K562 (cell line): ENCODE data around the gene WDR35. TPM values are rescaled to one million over a fixed set of nuclear protein-coding genes. Genes with fewer than 3 reads are reported as not detected.

Experiments
- ATAC-seq: fragments of 200-7000 bp; cut with Tn5 transposase; 3 replicates; pipeline ENCODE4 v1.9.1; 2020; ENCODE audit warnings: moderate library complexity
- BruUV-seq: library from RNA; stranded (reverse); fragments of 400-500 nt; replicated peaks from 2 replicates; lab custom pipeline; 2021; lab: Mats Ljungman, UMichigan
- CTCF ChIA-PET: fragments of 300-600 bp; formaldehyde crosslinking; extraction: SDS; loops from one replicate; lab custom pipeline; 2021; ENCODE audit warnings: low intra/inter-chr PET ratio; lab: Yijun Ruan, JAX
- POLR2A ChIA-PET: fragments of 300-600, 350-650 bp; sonication (Branson Sonifier 250); formaldehyde crosslinking; extraction: SDS; loops from one replicate; lab custom pipeline; 2021; ENCODE audit warnings: antibody characterized with exemption, inconsistent platforms; lab: Yijun Ruan, JAX
- DNase-seq, 4 experiments: peaks; one replicate each; pipeline versions ENCODE4 v3.0.0 to v3.0.0-alpha.2; 2011 to 2018; ENCODE audit warnings: low spot score in 3 of 4, mixed read lengths in 3 of 4; ENCODE audit errors: extremely low read depth in 1 of 4
- FAIRE-seq: peaks from 2 replicates; lab custom pipeline; 2011; peaks lifted over from hg19 to GRCh38; lab: Jason Lieb, UNC
- H2AFZ ChIP-seq: 2 replicates; pipeline ENCODE4 v1.6.0; 2011; ENCODE audit warnings: low read depth, low read length, control low read depth, inconsistent platforms
- H3K27ac ChIP-seq: fragments of 200-600 bp; 3 replicates; pipeline ENCODE4 v1.8.0; 2011; ENCODE audit warnings: low read depth, mild to moderate bottlenecking, control low read depth, inconsistent platforms, low read length, moderate library complexity, mixed read lengths; ENCODE audit errors: extremely low read depth
- H3K27me3 ChIP-seq, 2 experiments: fragments of 300-600 bp in 1 of 2; 2 replicates in 1 of 2; 3 replicates in 1 of 2; pipeline versions ENCODE4 v1.6.0 to v1.8.0; 2011; ENCODE audit warnings: inconsistent platforms in 2 of 2, low read length in 2 of 2, mild to moderate bottlenecking in 1 of 2, mixed read lengths in 1 of 2, moderate library complexity in 1 of 2; ENCODE audit not compliant: control insufficient read depth in 2 of 2, insufficient read depth in 2 of 2
- H3K36me3 ChIP-seq: fragments of 300-600 bp; 3 replicates; pipeline ENCODE4 v1.8.0; 2011; ENCODE audit warnings: mild to moderate bottlenecking, low read length, inconsistent platforms; ENCODE audit not compliant: control insufficient read depth, insufficient read depth
- H3K4me1 ChIP-seq, 2 experiments: fragments of 200-600 bp in 1 of 2; replicated peaks in 1 of 2; 2 replicates in 1 of 2; 3 replicates in 1 of 2; pipeline versions ENCODE4 v1.5.1 to v1.8.0; 2011; ENCODE audit warnings: inconsistent platforms in 2 of 2, low read length in 2 of 2, mild to moderate bottlenecking in 1 of 2, mixed read lengths in 1 of 2, moderate library complexity in 1 of 2; ENCODE audit not compliant: control insufficient read depth in 2 of 2, insufficient read depth in 2 of 2
- H3K4me2 ChIP-seq: 2 replicates; pipeline ENCODE4 v1.6.1; 2011; ENCODE audit warnings: low read length, control low read depth, inconsistent platforms, mixed read lengths; ENCODE audit not compliant: insufficient read depth
- H3K4me3 ChIP-seq: fragments of 200-600 bp; sonication (generic), shearing (Covaris generic); 2 replicates; pipeline ENCODE4 v1.5.1; 2016; ENCODE audit warnings: control low read depth, inconsistent platforms
- H3K79me2 ChIP-seq: fragments of 200-600 bp; 3 replicates; pipeline ENCODE4 v1.8.0; 2011; ENCODE audit warnings: low read length, inconsistent platforms; ENCODE audit not compliant: control insufficient read depth, insufficient read depth
- H3K9ac ChIP-seq, 2 experiments: 2 replicates each; pipeline versions ENCODE4 v1.6.0 to v1.6.1; 2011; ENCODE audit warnings: low read depth in 2 of 2, low read length in 2 of 2, control low read depth in 1 of 2, inconsistent platforms in 1 of 2, mild to moderate bottlenecking in 1 of 2, mixed read lengths in 1 of 2; ENCODE audit not compliant: insufficient read depth in 1 of 2
- H3K9me1 ChIP-seq: one replicate; pipeline ENCODE4 v1.6.0; 2011; ENCODE audit warnings: inconsistent platforms, mild to moderate bottlenecking, low read length, moderate library complexity; ENCODE audit not compliant: control insufficient read depth, insufficient read depth
- H3K9me3 ChIP-seq: replicated peaks from 2 replicates; pipeline ENCODE4 v1.5.1; 2011; ENCODE audit warnings: low read depth, low read length, inconsistent platforms; ENCODE audit not compliant: control insufficient read depth, insufficient read depth
- H4K20me1 ChIP-seq: replicated peaks from 2 replicates; pipeline ENCODE4 v1.6.1; 2011; ENCODE audit warnings: low read length, inconsistent platforms, mixed read lengths; ENCODE audit not compliant: control insufficient read depth, insufficient read depth
- NRF1 ChIP-seq, 2 experiments: fragments of 450-650 bp; IDR thresholded peaks in 1 of 2; conservative IDR thresholded peaks in 1 of 2; 2 replicates each; pipeline ENCODE4 v1.6.1; 2014; ENCODE audit warnings: mild to moderate bottlenecking in 2 of 2
- POLR2B ChIP-seq: fragments of 450-650 bp; IDR thresholded peaks from 2 replicates; pipeline ENCODE4 v1.6.1; 2018; ENCODE audit warnings: low read depth; ENCODE audit not compliant: partially characterized antibody
- RBFOX2 ChIP-seq: fragments of 200-400 bp; formaldehyde crosslinking; IDR thresholded peaks from 2 replicates; pipeline ENCODE4 v1.6.1; 2017; ENCODE audit warnings: low read depth, mild to moderate bottlenecking, low read length, moderate library complexity
- SMAD4 ChIP-seq: fragments of 250-450 bp; sonication (Bioruptor Pico); conservative IDR thresholded peaks from 2 replicates; pipeline ENCODE4 v1.8.0; 2021; ENCODE audit warnings: inconsistent platforms, mild to moderate bottlenecking, moderate library complexity
- SMARCE1 ChIP-seq: fragments of 450-650 bp; IDR thresholded peaks from 2 replicates; pipeline ENCODE4 v1.7.1; 2016; ENCODE audit warnings: mild to moderate bottlenecking
- ZFX ChIP-seq: sonication (generic); formaldehyde crosslinking; IDR thresholded peaks from 2 replicates; pipeline ENCODE4 v1.8.0; 2022; ENCODE audit warnings: mild to moderate bottlenecking, missing genetic modification reagents, moderate library complexity
- WGBS: fragments of 100-300 bp; shearing (Covaris generic); methylation state at CpG from one replicate; pipeline ENCODE4 v1.1.6; 2016; ENCODE audit warnings: low coverage, mixed read lengths; ENCODE audit not compliant: insufficient coverage; ENCODE audit errors: missing lambda C conversion rate; 5-methylcytosine and 5-hydroxymethylcytosine counted together
- in situ Hi-C: fragments of 300-500 bp; cut with MboI; formaldehyde crosslinking; loops from 4 replicates; pipeline ENCODE4 v1.15.0; 2018; ENCODE audit warnings: inconsistent platforms, mixed read lengths
- intact Hi-C: fragments of 100-400 bp; cut with micrococcal nuclease; formaldehyde crosslinking; loops from 2 replicates; pipeline ENCODE4 v1.14.2; 2022
- polyA plus RNA-seq, 8 experiments: library from polyadenylated mRNA; depleted of rRNA in 4 of 8; stranded (reverse) in 5 of 8; unstranded in 3 of 8; fragments of >200 nt; fragmentation: Nextera tagmentation in 2 of 8; fragmentation: Illumina TruSeq in 1 of 8; extraction: Ambion mirVana in 2 of 8; extraction: Trizol in 1 of 8; gene quantifications; 2 replicates each; pipeline versions ENCODE4 v1.2.1 to v1.2.3, GENCODE V29; 2011 to 2014; ENCODE audit warnings: inconsistent platforms in 1 of 8, missing spikeins in 1 of 8
- total RNA-seq, 7 experiments: library from RNA; depleted of rRNA in 6 of 7; stranded (reverse); fragments of >200 nt in 6 of 7; fragmentation: Illumina TruSeq in 2 of 7; extraction: Trizol in 2 of 7; gene quantifications; 2 replicates each; pipeline versions ENCODE4 v1.2.1 to v1.2.3, GENCODE V29; 2011 to 2021; ENCODE audit warnings: low replicate concordance in 1 of 7
- TF ChIP-seq, protein P1 (sequence below): fragments of 450-650 bp; IDR thresholded peaks from 2 replicates; pipeline ENCODE4 v1.6.1; 2017; ENCODE audit warnings: antibody characterized with exemption, mild to moderate bottlenecking
- TF ChIP-seq, protein P2 (sequence below), 2 experiments: fragments of 450-650 bp; IDR thresholded peaks; 2 replicates each; pipeline ENCODE4 v1.6.1; 2016
- TF ChIP-seq, protein P3 (sequence below), 2 experiments: fragments of 450-650 bp; IDR thresholded peaks; 2 replicates each; pipeline ENCODE4 v1.6.1; 2018; ENCODE audit warnings: mild to moderate bottlenecking in 2 of 2, low read depth in 1 of 2; ENCODE audit not compliant: partially characterized antibody in 2 of 2

Gene WDR35
- total and polyA plus RNA-seq, 9 of the 15 experiments (the other 6 are each of a cell fraction or from before 2014, with no cell fraction given), result 3.3 to 13.1 (median 8.0) TPM

GRCh38 chr2:19897623-19898245 is 92.2 kb downstream of the WDR35 start (continued):
- TF ChIP-seq, protein P1, sequence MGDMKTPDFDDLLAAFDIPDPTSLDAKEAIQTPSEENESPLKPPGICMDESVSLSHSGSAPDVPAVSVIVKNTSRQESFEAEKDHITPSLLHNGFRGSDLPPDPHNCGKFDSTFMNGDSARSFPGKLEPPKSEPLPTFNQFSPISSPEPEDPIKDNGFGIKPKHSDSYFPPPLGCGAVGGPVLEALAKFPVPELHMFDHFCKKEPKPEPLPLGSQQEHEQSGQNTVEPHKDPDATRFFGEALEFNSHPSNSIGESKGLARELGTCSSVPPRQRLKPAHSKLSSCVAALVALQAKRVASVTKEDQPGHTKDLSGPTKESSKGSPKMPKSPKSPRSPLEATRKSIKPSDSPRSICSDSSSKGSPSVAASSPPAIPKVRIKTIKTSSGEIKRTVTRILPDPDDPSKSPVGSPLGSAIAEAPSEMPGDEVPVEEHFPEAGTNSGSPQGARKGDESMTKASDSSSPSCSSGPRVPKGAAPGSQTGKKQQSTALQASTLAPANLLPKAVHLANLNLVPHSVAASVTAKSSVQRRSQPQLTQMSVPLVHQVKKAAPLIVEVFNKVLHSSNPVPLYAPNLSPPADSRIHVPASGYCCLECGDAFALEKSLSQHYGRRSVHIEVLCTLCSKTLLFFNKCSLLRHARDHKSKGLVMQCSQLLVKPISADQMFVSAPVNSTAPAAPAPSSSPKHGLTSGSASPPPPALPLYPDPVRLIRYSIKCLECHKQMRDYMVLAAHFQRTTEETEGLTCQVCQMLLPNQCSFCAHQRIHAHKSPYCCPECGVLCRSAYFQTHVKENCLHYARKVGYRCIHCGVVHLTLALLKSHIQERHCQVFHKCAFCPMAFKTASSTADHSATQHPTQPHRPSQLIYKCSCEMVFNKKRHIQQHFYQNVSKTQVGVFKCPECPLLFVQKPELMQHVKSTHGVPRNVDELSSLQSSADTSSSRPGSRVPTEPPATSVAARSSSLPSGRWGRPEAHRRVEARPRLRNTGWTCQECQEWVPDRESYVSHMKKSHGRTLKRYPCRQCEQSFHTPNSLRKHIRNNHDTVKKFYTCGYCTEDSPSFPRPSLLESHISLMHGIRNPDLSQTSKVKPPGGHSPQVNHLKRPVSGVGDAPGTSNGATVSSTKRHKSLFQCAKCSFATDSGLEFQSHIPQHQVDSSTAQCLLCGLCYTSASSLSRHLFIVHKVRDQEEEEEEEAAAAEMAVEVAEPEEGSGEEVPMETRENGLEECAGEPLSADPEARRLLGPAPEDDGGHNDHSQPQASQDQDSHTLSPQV, result peak; percentile 68
- TF ChIP-seq SMAD4 (CRISPR knock-in tag), result 0 out of 2 replicates have a peak, but pooled peaks have one; percentile 19

GRCh38 chr2:19895535-19895934 is 94.4 kb downstream of the WDR35 start:
- H3K9me3 ChIP-seq, result no peaks in the 10 kb centered on the region
- BruUV-seq, result no TSS peak
- peaks cover 7 to 12% of the 10 kb centered on the region in 2 experiments; a peak in 4 of 5 replicates for H3K4me1 ChIP-seq
- ATAC-seq (peak; percentile 37), DNase-seq (peak; percentile 13 to 56 (median 31)), FAIRE-seq (peak; percentile 88)
- H3K4me2 ChIP-seq, result peak overlapping the region; percentile 73
- ChIA-PET POLR2A (no interaction called here), CTCF (no interaction called here)
- H4K20me1 ChIP-seq, result peaks cover 7% of the 10 kb centered on the region; the same call in 1 of the 2 replicates
- WGBS, result 0% methylated on average over 3 of the region's 3 CpGs
- peak overlapping the region; percentile 6; the same call in 1 of the 2 replicates for H2AFZ ChIP-seq
- peak overlapping the region; percentile 57 to 66; a peak in 3 of 4 replicates for H3K9ac ChIP-seq
- H3K79me2 ChIP-seq, result peaks cover 83% of the 10 kb centered on the region
- intact Hi-C loops (no loop called here), in situ Hi-C loops (no loop called here)
- H3K4me3 ChIP-seq, result peak overlapping the region; percentile 28
- H3K9me1 ChIP-seq, result no peaks in the 10 kb centered on the region
- H3K27ac ChIP-seq, result peak overlapping the region; percentile 74
- no peaks in the 10 kb centered on the region for H3K27me3 ChIP-seq
- H3K36me3 ChIP-seq, result peaks cover 3% of the 10 kb centered on the region; the same call in 1 of the 3 replicates
- TF ChIP-seq POLR2B, result peak; percentile 33
- TF ChIP-seq ZFX, result peak; percentile 30; the same call in 1 of the 2 replicates
- TF ChIP-seq, protein P2, sequence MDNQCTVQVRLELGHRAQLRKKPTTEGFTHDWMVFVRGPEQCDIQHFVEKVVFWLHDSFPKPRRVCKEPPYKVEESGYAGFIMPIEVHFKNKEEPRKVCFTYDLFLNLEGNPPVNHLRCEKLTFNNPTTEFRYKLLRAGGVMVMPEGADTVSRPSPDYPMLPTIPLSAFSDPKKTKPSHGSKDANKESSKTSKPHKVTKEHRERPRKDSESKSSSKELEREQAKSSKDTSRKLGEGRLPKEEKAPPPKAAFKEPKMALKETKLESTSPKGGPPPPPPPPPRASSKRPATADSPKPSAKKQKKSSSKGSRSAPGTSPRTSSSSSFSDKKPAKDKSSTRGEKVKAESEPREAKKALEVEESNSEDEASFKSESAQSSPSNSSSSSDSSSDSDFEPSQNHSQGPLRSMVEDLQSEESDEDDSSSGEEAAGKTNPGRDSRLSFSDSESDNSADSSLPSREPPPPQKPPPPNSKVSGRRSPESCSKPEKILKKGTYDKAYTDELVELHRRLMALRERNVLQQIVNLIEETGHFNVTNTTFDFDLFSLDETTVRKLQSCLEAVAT (IDR thresholded peaks at IDR 0.05), result peak in 1 of 2 experiments; percentile 57; a peak in 1 of 4 replicates
- TF ChIP-seq RBFOX2, result 0 out of 2 replicates have a peak, but pooled peaks have one; percentile 2
- peak in 1 of 2 experiments; percentile 25; a peak in 1 of 4 replicates for TF ChIP-seq NRF1 (conservative IDR thresholded peaks at IDR 0.05 in 1 of 2, IDR thresholded peaks at IDR 0.05 in 1 of 2)
- TF ChIP-seq, protein P3, sequence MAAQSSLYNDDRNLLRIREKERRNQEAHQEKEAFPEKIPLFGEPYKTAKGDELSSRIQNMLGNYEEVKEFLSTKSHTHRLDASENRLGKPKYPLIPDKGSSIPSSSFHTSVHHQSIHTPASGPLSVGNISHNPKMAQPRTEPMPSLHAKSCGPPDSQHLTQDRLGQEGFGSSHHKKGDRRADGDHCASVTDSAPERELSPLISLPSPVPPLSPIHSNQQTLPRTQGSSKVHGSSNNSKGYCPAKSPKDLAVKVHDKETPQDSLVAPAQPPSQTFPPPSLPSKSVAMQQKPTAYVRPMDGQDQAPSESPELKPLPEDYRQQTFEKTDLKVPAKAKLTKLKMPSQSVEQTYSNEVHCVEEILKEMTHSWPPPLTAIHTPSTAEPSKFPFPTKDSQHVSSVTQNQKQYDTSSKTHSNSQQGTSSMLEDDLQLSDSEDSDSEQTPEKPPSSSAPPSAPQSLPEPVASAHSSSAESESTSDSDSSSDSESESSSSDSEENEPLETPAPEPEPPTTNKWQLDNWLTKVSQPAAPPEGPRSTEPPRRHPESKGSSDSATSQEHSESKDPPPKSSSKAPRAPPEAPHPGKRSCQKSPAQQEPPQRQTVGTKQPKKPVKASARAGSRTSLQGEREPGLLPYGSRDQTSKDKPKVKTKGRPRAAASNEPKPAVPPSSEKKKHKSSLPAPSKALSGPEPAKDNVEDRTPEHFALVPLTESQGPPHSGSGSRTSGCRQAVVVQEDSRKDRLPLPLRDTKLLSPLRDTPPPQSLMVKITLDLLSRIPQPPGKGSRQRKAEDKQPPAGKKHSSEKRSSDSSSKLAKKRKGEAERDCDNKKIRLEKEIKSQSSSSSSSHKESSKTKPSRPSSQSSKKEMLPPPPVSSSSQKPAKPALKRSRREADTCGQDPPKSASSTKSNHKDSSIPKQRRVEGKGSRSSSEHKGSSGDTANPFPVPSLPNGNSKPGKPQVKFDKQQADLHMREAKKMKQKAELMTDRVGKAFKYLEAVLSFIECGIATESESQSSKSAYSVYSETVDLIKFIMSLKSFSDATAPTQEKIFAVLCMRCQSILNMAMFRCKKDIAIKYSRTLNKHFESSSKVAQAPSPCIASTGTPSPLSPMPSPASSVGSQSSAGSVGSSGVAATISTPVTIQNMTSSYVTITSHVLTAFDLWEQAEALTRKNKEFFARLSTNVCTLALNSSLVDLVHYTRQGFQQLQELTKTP (IDR thresholded peaks at IDR 0.05; ENCODE audit: low read depth in 1 of 2, partially characterized antibody in 2 of 2), result peak in 1 of 2 experiments; percentile 39
- TF ChIP-seq SMARCE1, result peak; percentile 38; the same call in 1 of the 2 replicates
